Neural progenitor cell (in vitro differentiated cells): ENCODE results near the gene F11R.

Experiments used
- EZH2 ChIP-seq: fragments of 200-600 bp; sonication (generic); IDR thresholded peaks from 2 replicates; pipeline ENCODE4 v1.6.1; 2017; ENCODE audit warnings: antibody characterized with exemption, mild to moderate bottlenecking, moderate library complexity
- TF ChIP-seq, protein P1 (sequence below): fragments of 200-600 bp; sonication (generic); IDR thresholded peaks from 2 replicates; pipeline ENCODE4 v1.5.1; 2017; ENCODE audit warnings: antibody characterized with exemption, mild to moderate bottlenecking

DNA sequence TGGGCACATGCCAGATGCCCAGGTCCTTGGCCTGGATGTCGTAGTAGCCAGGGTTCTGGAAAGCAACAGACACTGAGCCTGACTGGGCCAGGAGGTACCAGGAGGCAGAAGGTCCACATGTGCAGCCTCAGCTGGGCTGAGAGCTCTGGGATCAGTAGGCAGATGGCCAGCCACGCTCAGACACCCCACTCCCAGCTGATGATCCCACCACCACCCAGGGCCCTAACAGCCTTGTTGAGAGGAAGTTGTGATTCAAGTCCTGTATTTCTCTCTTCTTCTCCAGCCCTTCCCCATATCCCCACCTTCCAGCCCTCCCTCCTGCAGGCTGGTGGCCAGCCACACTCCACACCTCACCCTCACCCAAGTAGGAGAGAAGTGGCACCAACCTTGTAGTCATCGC lies 70.3 kb downstream of the F11R start:
- TF ChIP-seq, protein P1, sequence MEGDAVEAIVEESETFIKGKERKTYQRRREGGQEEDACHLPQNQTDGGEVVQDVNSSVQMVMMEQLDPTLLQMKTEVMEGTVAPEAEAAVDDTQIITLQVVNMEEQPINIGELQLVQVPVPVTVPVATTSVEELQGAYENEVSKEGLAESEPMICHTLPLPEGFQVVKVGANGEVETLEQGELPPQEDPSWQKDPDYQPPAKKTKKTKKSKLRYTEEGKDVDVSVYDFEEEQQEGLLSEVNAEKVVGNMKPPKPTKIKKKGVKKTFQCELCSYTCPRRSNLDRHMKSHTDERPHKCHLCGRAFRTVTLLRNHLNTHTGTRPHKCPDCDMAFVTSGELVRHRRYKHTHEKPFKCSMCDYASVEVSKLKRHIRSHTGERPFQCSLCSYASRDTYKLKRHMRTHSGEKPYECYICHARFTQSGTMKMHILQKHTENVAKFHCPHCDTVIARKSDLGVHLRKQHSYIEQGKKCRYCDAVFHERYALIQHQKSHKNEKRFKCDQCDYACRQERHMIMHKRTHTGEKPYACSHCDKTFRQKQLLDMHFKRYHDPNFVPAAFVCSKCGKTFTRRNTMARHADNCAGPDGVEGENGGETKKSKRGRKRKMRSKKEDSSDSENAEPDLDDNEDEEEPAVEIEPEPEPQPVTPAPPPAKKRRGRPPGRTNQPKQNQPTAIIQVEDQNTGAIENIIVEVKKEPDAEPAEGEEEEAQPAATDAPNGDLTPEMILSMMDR = no peak
- TF ChIP-seq EZH2 = no peak
